Pulmonary artery endothelial cell (primary cell): ENCODE measurements around the gene SYN1. TPM values are rescaled to one million over a fixed set of nuclear protein-coding genes. Genes with fewer than 3 reads are reported as not detected.

Experiments used
- DNase-seq: peaks from one replicate; pipeline ENCODE4 v3.0.0-alpha.2; 2011; ENCODE audit warnings: low read depth, low spot score
- total RNA-seq: library from RNA; depleted of rRNA; stranded (reverse); fragments of >200 nt; gene quantifications from 2 replicates; pipeline ENCODE4 v1.2.3, GENCODE V29; 2014

SYN1 gene
- total RNA-seq, 1 donor from 2014 or later = not detected

GRCh38 chrX:47597222-47597621 is 22.4 kb downstream of the SYN1 start:
- DNase-seq = no peak

- DNase-seq = no peak
Measured at GRCh38 chrX:47596256-47596655, 23.4 kb downstream of the SYN1 start.

GRCh38 chrX:47595716-47596251 is 23.9 kb downstream of the SYN1 start:
- no peak for DNase-seq

- no peak for DNase-seq
Measured at GRCh38 chrX:47593522-47593921, 26.1 kb downstream of the SYN1 start.

GRCh38 chrX:47590984-47591383 is 28.7 kb downstream of the SYN1 start:
- DNase-seq = no peak

GRCh38 chrX:47587906-47588735 is 31.5 kb downstream of the SYN1 start:
- no peak for DNase-seq

GRCh38 chrX:47587091-47587891 is 32.4 kb downstream of the SYN1 start:
- DNase-seq = no peak

- no peak for DNase-seq
Measured at GRCh38 chrX:47586043-47586787, 33.4 kb downstream of the SYN1 start.

GRCh38 chrX:47585273-47585672 is 34.4 kb downstream of the SYN1 start:
- no peak for DNase-seq

- DNase-seq = no peak
Measured at GRCh38 chrX:47584714-47585113, 34.9 kb downstream of the SYN1 start.

GRCh38 chrX:47583240-47583861 is 36.3 kb downstream of the SYN1 start:
- no peak for DNase-seq

- peak; percentile 75 for DNase-seq
Measured at GRCh38 chrX:47581731-47582647, 37.7 kb downstream of the SYN1 start, which contains the start of gene TIMP1. Gene TIMP1, plus strand, starts transcription at chrX:47582436. Its CDS starts 980 bp downstream, at chrX:47583416.

GRCh38 chrX:47579537-47579936 is 40.1 kb downstream of the SYN1 start:
- DNase-seq = no peak

GRCh38 chrX:47578692-47579091 is 41.0 kb downstream of the SYN1 start:
- no peak for DNase-seq

GRCh38 chrX:47577901-47578300 is 41.8 kb downstream of the SYN1 start:
- no peak for DNase-seq

GRCh38 chrX:47577424-47577823 is 42.2 kb downstream of the SYN1 start:
- DNase-seq = no peak

GRCh38 chrX:47576021-47576898 is 43.4 kb downstream of the SYN1 start:
- no peak for DNase-seq

- no peak for DNase-seq
Measured at GRCh38 chrX:47574547-47575301, 44.9 kb downstream of the SYN1 start.
